Adrenal gland (tissue), 5 donors: ENCODE measurements around the gene KDF1.

Source experiments
- CTCF ChIP-seq, 6 experiments: fragments of 450-650 bp in 4 of 6; fragments of 200-600 bp in 2 of 6; sonication (generic) in 1 of 6; IDR thresholded peaks; 1 replicate in 5 of 6; 2 replicates in 1 of 6; pipeline versions ENCODE4 v1.5.1 to v1.8.0; 2016 to 2021; ENCODE audit warnings: antibody characterized with exemption in 6 of 6, mild to moderate bottlenecking in 2 of 6, moderate library complexity in 1 of 6
- POLR2A ChIP-seq, 2 donors: fragments of 450-650 bp; IDR thresholded peaks; one replicate each; pipeline ENCODE4 v1.6.1; 2017; ENCODE audit warnings: antibody characterized with exemption in 2 of 2, mild to moderate bottlenecking in 2 of 2, moderate library complexity in 1 of 2
- donor health status: DM: no; HTN: no; CAD: no.

- TF ChIP-seq CTCF (IDR thresholded peaks at IDR 0.05) (no peak), POLR2A (IDR thresholded peaks at IDR 0.05) (peak; percentile 28 to 85)
Measured at GRCh38 chr1:26913754-26914619, 46.3 kb downstream of the KDF1 start, which contains the start of gene NR0B2.
